ENCODE data around the gene SUPT3H. TPM values are rescaled to one million over a fixed set of nuclear protein-coding genes. Genes with fewer than 3 reads are reported as not detected.
"Not testable (repeated sequence)": the region's sequence is repeated elsewhere in the genome, so short reads cannot be mapped to it uniquely, and the experiment has no call there.

Gene SUPT3H
- total RNA-seq, 1 donor from 2014 or later: 12.4 TPM

GRCh38 chr6:45293306-45293705, 84.4 kb downstream of the SUPT3H start:
- peak overlapping the region; percentile 63 for H3K4me3 Mint-ChIP-seq
- intact Hi-C loops (cut with micrococcal nuclease): loop anchor here (5.0 kb wide), 1 partner anchor 316 kb away; no protein-coding TSS in a partner anchor
- DNase-seq: peak; percentile 75

GRCh38 chr6:45289751-45290514, 87.8 kb downstream of the SUPT3H start:
- peaks cover 29% of the 10 kb centered on the region for H3K4me1 Mint-ChIP-seq
- no peak overlapping the region for H3K4me3 Mint-ChIP-seq
- intact Hi-C loops (cut with micrococcal nuclease): loop anchor here (5.0 kb wide), 1 partner anchor 313 kb away; no protein-coding TSS in a partner anchor
- peaks cover 21% of the 10 kb centered on the region for H3K9me3 Mint-ChIP-seq
- peaks cover 33% of the 10 kb centered on the region for H3K36me3 Mint-ChIP-seq (ENCODE audit: low read depth)
- H3K27me3 Mint-ChIP-seq: no peaks in the 10 kb centered on the region
- no peak overlapping the region for H3K27ac Mint-ChIP-seq
- peak; percentile 39 for DNase-seq

More at GRCh38 chr6:45293306-45293705, 84.4 kb downstream of the SUPT3H start:
- Mint-ChIP-seq H3K4me1 (peaks cover 30% of the 10 kb centered on the region), H3K9me3 (peaks cover 13% of the 10 kb centered on the region), H3K27ac (peak overlapping the region; percentile 64), H3K27me3 (no peaks in the 10 kb centered on the region), H3K36me3 (ENCODE audit: low read depth) (peaks cover 26% of the 10 kb centered on the region)

GRCh38 chr6:45286707-45287106, 91.0 kb downstream of the SUPT3H start:
- H3K36me3 Mint-ChIP-seq (ENCODE audit: low read depth): peaks cover 32% of the 10 kb centered on the region
- H3K9me3 Mint-ChIP-seq: peaks cover 31% of the 10 kb centered on the region
- H3K4me1 Mint-ChIP-seq; H3K27ac Mint-ChIP-seq; H3K4me3 Mint-ChIP-seq; intact Hi-C loops (cut with micrococcal nuclease); H3K27me3 Mint-ChIP-seq: not testable (repeated sequence)
- DNase-seq: peak; percentile 11

- H3K4me3 Mint-ChIP-seq: no peak overlapping the region
- no peaks in the 10 kb centered on the region for H3K27me3 Mint-ChIP-seq
- peaks cover 8% of the 10 kb centered on the region for H3K9me3 Mint-ChIP-seq
- DNase-seq: peak; percentile 1
- intact Hi-C loops (cut with micrococcal nuclease): no loop called here
- H3K27ac Mint-ChIP-seq: no peak overlapping the region
- peaks cover 2% of the 10 kb centered on the region for H3K4me1 Mint-ChIP-seq
- peaks cover 14% of the 10 kb centered on the region for H3K36me3 Mint-ChIP-seq (ENCODE audit: low read depth)
Measured at GRCh38 chr6:45278367-45278766, 99.4 kb downstream of the SUPT3H start.

- intact Hi-C loops (cut with micrococcal nuclease); H3K27ac Mint-ChIP-seq; H3K27me3 Mint-ChIP-seq; H3K4me3 Mint-ChIP-seq; H3K4me1 Mint-ChIP-seq: not testable (repeated sequence)
- DNase-seq: peak; percentile 14
- Mint-ChIP-seq H3K36me3 (ENCODE audit: low read depth) (peaks cover 16% of the 10 kb centered on the region), H3K9me3 (peaks cover 10% of the 10 kb centered on the region)
Measured at GRCh38 chr6:45277741-45278140, 100.0 kb downstream of the SUPT3H start.

GRCh38 chr6:45275358-45275757, 102.4 kb downstream of the SUPT3H start:
- H3K27me3 Mint-ChIP-seq: no peaks in the 10 kb centered on the region
- peaks cover 21% of the 10 kb centered on the region for H3K36me3 Mint-ChIP-seq (ENCODE audit: low read depth)
- intact Hi-C loops (cut with micrococcal nuclease): no loop called here

GRCh38 chr6:45272626-45273025, 105.1 kb downstream of the SUPT3H start:
- Mint-ChIP-seq H3K27me3 (no peaks in the 10 kb centered on the region), H3K36me3 (ENCODE audit: low read depth) (peaks cover 19% of the 10 kb centered on the region), H3K9me3 (peaks cover 22% of the 10 kb centered on the region), H3K4me1 (peaks cover 4% of the 10 kb centered on the region), H3K4me3 (no peak overlapping the region), H3K27ac (no peak overlapping the region)
- intact Hi-C loops (cut with micrococcal nuclease): no loop called here
- no peak for DNase-seq

More at GRCh38 chr6:45275358-45275757, 102.4 kb downstream of the SUPT3H start:
- H3K4me3 Mint-ChIP-seq: no peak overlapping the region
- H3K4me1 Mint-ChIP-seq: peaks cover 4% of the 10 kb centered on the region
- no peak for DNase-seq
- H3K9me3 Mint-ChIP-seq: peaks cover 28% of the 10 kb centered on the region
- no peak overlapping the region for H3K27ac Mint-ChIP-seq

- peaks cover 10% of the 10 kb centered on the region for H3K36me3 Mint-ChIP-seq (ENCODE audit: low read depth)
- intact Hi-C loops (cut with micrococcal nuclease): no loop called here
Measured at GRCh38 chr6:45265246-45265645, 112.5 kb downstream of the SUPT3H start.

GRCh38 chr6:45260696-45261095, 117.0 kb downstream of the SUPT3H start:
- intact Hi-C loops (cut with micrococcal nuclease): no loop called here
- Mint-ChIP-seq H3K27ac (no peak overlapping the region), H3K36me3 (ENCODE audit: low read depth) (peaks cover 9% of the 10 kb centered on the region), H3K4me1 (peaks cover 14% of the 10 kb centered on the region), H3K9me3 (peaks cover 27% of the 10 kb centered on the region), H3K27me3 (no peaks in the 10 kb centered on the region), H3K4me3 (no peak overlapping the region)
- no peak for DNase-seq

More at GRCh38 chr6:45265246-45265645, 112.5 kb downstream of the SUPT3H start:
- no peaks in the 10 kb centered on the region for H3K27me3 Mint-ChIP-seq
- peaks cover 28% of the 10 kb centered on the region for H3K9me3 Mint-ChIP-seq
- H3K4me3 Mint-ChIP-seq: no peak overlapping the region
- H3K27ac Mint-ChIP-seq: no peak overlapping the region
- peaks cover 14% of the 10 kb centered on the region for H3K4me1 Mint-ChIP-seq
- no peak for DNase-seq

GRCh38 chr6:45256697-45257695, 120.7 kb downstream of the SUPT3H start:
- intact Hi-C loops (cut with micrococcal nuclease): no loop called here
- no peak overlapping the region for H3K4me3 Mint-ChIP-seq
- H3K36me3 Mint-ChIP-seq (ENCODE audit: low read depth): peaks cover 5% of the 10 kb centered on the region
- H3K27me3 Mint-ChIP-seq: no peaks in the 10 kb centered on the region
- H3K27ac Mint-ChIP-seq: no peak overlapping the region
- no peak for DNase-seq
- peaks cover 9% of the 10 kb centered on the region for H3K4me1 Mint-ChIP-seq
- H3K9me3 Mint-ChIP-seq: peaks cover 15% of the 10 kb centered on the region

GRCh38 chr6:45255434-45255833, 122.3 kb downstream of the SUPT3H start:
- no peaks in the 10 kb centered on the region for H3K36me3 Mint-ChIP-seq (ENCODE audit: low read depth)
- H3K27ac Mint-ChIP-seq: no peak overlapping the region
- H3K4me1 Mint-ChIP-seq: peaks cover 6% of the 10 kb centered on the region
- peaks cover 3% of the 10 kb centered on the region for H3K9me3 Mint-ChIP-seq
- no peak overlapping the region for H3K4me3 Mint-ChIP-seq
- intact Hi-C loops (cut with micrococcal nuclease): no loop called here
- H3K27me3 Mint-ChIP-seq: no peaks in the 10 kb centered on the region
- no peak for DNase-seq

- Mint-ChIP-seq H3K36me3 (ENCODE audit: low read depth) (peaks cover 3% of the 10 kb centered on the region), H3K9me3 (peaks cover 3% of the 10 kb centered on the region), H3K27ac (no peak overlapping the region), H3K27me3 (no peaks in the 10 kb centered on the region), H3K4me3 (no peak overlapping the region), H3K4me1 (peaks cover 9% of the 10 kb centered on the region)
- DNase-seq: no peak
- intact Hi-C loops (cut with micrococcal nuclease): no loop called here
Measured at GRCh38 chr6:45254253-45254652, 123.5 kb downstream of the SUPT3H start.

GRCh38 chr6:45253453-45253852, 124.3 kb downstream of the SUPT3H start:
- Mint-ChIP-seq H3K4me1 (peaks cover 9% of the 10 kb centered on the region), H3K27me3 (no peaks in the 10 kb centered on the region), H3K9me3 (peaks cover 3% of the 10 kb centered on the region), H3K27ac (no peak overlapping the region), H3K4me3 (no peak overlapping the region), H3K36me3 (ENCODE audit: low read depth) (peaks cover 3% of the 10 kb centered on the region)
- intact Hi-C loops (cut with micrococcal nuclease): no loop called here
- no peak for DNase-seq

- H3K27ac Mint-ChIP-seq: no peak overlapping the region
- H3K36me3 Mint-ChIP-seq (ENCODE audit: low read depth): peaks cover 32% of the 10 kb centered on the region
- no peak for DNase-seq
- H3K27me3 Mint-ChIP-seq: no peaks in the 10 kb centered on the region
- H3K9me3 Mint-ChIP-seq: peaks cover 22% of the 10 kb centered on the region
- intact Hi-C loops (cut with micrococcal nuclease): no loop called here
- H3K4me3 Mint-ChIP-seq: no peak overlapping the region
- H3K4me1 Mint-ChIP-seq: no peaks in the 10 kb centered on the region
Measured at GRCh38 chr6:45231660-45232059, 146.1 kb downstream of the SUPT3H start.

All from activated CD4-positive, alpha-beta T cell treated with anti-CD3 and anti-CD28 coated beads, Interleukin-2, amount 10 ng/mL, durations not matched to agents 24 days and 14 days (primary cell).